Astrocyte of the hippocampus (primary cell): ENCODE data around the gene GARIN6.

Experiments
- DNase-seq: peaks from one replicate; pipeline ENCODE4 v3.0.0; 2011; ENCODE audit warnings: low read depth, low spot score

The GARIN6 gene

DNA sequence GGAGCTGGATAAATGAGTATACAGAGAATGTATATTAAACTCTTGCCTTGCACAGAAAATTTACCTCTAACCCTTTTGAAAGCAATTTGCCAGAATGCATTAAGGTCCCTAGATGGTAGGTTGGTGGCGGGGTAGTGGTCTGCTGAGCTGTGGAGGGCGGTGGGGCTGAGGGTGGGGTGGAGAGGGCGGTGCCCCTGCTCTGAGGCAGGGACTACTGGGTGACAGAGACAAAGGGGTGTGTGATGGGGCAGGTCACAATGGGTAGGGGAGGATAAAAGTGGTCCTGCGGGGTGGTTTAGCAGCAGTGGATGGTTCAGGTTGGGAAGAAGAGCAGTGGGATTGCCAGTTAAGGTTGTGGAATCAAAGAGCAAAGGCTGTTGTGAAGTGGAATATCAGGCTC is at the start of gene GARIN6:
GARIN6 (plus strand) TSS at position 301 of the 400 bp plus-strand sequence. CDS start 422 bp downstream, outside the sequence.
- DNase-seq: no peak

DNA sequence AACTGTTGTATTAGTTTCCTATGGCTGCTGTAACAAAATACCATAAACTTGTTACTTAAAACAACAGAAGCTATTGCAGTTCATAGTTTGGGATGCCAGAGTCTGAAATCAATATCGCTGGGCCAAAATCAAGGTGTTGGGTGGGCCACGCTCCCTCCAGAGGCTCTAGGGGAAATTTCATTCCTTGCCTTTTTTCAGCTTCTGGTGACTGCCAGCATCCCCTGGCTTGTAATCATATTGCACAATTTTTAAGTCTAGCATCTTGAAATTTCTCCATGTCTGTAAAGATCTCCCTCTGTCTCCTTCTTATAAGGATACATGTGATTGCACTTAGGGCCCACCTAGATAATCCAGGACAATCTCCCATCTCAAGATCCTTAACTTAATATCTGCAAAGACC is 48.8 kb upstream of the GARIN6 start:
- no peak for DNase-seq

DNA sequence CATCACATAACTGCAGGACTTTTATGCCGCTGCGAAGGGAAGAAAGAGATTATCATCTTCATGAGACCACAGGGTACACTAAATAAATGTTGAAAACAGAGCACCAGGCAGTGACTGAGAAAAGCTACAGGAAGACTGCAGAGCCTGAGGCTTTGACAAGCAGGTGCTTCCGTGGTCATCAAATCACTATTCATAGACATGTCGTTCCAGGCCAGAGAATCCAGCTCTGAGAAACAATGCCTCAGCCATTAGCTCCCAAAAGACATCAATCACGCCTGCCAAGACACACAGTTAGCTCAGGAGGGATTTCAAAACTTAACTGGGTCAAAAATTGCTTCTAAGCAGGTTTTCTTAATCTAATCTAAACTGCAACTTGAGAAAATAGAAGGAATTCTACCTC is 47.2 kb upstream of the GARIN6 start:
- peak; percentile 4 for DNase-seq

DNA sequence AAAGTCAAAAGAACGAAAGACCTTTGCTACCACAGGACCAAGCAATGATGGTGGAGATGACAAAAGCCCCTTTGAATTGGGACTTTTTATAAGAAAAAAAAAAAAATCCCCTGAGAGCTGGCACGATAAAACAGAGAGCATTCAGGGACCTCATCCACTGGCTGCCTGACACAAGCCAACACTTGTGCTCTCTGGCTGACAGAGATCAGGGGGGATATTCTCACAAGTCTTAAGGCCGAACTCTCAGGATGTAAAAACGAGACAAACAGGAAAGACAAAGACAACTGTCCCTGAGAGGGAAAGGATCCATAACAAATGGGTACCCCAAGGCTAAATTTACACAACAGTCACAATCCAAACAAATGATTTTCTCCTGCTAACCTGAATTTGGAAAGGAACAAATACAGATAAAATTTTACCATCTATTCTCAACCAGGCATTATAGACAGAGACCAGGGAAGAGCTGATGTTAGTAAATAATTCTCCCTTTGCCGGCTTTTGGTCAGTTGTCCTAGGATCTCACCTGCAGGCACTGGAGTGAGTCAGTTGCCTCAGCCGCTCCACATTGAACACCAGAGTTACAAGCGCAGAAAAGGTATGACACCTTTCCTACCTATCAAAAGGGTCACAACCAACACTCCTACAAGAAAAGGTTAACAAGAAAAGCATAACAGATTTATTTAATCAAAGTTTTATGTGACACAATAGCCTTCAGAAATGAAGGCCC is 37.9 kb upstream of the GARIN6 start:
- DNase-seq: no peak

DNA sequence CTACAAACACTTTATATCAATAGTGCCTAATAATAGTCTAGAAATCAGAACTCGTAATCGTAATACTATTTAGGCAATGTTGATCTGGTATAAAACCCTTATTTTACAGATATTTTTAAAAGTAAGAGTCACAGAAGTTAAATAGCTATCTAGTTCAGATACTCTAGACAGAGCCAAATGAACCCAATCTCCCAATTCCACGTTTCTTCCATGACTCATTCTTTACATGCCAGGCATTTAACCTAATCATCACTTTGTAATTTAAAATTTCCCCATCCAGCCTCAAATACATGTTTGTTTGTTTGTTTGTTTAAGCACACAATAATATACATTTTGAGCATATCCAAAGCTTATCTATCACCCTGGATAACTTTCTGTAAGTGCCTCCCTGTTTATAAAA is 36.4 kb upstream of the GARIN6 start:
- DNase-seq: peak; percentile 39

DNA sequence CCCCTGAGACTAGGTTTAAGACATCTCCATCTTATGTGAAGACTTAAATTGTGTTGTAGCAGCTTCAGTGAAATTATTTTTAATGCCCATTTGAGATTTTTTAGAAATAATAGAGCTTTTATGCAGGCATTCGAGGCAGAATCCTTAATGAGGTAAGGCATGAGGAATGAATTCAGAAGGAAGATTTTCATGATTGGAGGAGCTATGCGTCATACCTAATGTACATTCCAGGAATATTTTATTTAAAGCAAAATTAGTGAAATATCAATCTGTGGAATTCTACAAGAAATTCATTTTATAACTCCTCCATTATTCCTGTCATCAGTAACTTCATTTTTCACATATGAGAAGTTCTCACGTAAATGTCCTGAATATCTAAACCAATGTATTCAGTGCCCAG is 36.0 kb upstream of the GARIN6 start:
- peak; percentile 17 for DNase-seq

DNA sequence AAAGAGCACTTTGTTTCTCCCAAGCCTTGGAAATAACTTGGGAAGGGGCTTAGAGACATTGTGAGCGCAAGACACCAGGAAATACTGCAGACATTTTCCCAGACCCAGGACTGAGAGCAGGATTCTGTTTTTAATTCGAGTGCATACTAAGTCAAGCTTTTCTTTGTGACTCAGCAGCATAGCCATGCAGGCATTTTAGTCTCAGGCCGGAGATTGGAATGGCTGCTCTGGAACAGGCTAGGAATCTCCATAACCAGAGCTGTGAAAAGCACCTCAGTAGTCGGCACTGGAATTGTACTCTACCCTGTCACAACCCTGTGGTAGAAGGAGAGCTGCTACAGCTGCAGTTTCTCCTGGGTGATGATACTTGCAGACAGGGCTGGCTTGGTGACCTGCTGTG is 28.9 kb upstream of the GARIN6 start:
- DNase-seq: peak; percentile 43

DNA sequence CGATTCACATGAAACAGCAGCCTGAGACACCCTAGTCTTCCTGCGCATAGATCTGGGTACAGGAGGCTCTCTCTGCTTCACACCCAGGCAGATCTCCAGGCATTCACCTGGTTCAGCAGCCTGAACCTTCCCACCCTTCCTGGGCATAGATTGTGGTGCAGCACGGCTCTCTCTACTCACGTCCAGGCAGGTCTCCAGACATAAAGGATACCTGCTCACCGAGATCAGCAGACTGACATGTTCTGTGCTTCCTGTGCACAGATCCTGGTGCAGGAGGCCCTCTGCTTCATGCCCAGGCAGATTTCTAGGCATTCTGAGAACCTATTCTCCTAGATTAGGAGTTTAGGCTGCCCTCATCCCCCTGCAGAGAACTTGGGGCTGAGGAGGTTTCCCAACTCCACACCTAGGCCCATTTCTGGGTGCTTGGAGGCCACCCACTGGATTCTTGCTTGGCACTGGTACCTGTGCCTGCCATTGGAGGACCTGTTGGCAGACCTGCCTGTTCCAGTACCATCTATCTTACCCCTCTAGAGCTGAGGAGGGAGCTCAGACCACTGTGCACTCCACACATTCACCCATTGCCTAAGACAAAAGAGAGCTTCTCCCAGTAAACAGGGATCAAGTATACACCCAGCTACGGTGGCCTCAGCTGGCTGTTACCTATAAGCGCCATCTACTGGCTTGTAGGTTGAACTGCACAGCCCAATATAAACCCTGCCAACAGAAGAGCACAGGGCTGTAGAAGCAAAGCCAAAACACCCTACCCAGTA is 28.0 kb upstream of the GARIN6 start:
- DNase-seq: peak; percentile 46

DNA sequence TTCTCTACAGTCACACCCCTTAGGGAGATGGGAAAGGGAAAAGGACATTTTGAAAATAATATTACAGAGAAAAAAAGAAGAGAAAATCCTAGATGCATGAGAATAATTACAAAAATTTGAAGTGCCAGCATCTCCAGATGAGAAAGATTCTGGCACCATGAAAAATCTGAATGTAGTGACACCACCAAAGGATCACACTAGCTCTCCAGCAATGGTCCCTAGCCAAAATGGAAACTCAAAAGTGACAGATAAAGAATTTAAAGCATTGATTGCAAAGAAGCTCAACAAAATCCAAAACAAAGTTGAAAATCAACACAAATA is 27.4 kb upstream of the GARIN6 start:
- no peak for DNase-seq

DNA sequence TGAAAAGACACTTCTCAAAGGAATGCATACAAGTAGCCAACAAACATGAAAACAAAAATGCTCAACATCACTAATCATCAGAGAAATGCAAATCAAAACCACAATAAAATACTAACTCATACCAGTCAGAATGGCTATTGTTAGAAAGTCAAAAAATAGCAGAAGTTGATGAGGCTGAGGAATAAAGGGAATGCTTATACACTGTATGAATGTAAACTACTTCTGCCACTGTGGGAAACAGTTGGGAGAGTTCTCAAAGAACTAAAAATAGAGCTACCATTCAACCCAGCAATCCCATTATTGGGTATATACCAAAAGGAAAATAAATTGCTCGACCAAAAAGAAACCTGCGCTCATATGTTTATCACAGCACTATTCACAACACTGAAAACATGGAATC is 23.0 kb upstream of the GARIN6 start:
- peak; percentile 51 for DNase-seq

DNA sequence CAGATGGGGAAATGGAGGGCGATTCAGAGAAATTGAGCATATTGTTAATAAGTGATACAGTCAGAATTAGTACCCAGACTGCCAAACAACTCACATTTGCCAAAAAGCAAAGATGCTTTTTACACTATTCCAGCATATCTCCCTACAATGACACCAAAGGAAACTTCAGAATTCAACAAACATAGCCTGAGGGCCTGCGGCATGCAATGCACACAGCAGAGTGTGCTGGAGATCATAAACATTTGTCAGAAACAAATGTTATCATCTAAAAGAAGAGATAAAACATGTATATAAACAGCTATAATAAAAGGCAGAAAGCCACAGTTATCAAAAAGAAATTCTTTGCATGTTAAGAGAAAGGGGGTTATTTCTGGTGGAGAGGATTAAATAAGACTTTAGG is 20.1 kb upstream of the GARIN6 start:
- DNase-seq: no peak

DNA sequence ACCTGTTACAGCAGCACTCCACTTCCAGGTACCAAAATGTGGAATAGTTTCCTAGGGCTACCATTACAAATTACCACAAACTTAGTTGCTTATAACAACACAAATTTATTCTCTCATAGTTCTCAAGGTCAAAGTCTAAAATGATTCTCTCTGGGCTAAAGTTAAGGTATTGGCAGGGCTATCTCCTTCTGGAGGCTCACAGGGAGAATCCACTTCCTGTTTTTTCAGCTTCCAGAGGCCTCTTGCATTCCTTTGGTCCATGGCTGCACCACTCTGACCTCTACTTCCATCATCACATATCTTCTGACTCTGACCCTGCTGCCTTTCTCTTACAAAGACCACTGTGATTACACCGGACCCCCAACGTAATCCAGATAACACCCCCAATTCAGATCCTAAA is 2.9 kb upstream of the GARIN6 start:
- DNase-seq: no peak

DNA sequence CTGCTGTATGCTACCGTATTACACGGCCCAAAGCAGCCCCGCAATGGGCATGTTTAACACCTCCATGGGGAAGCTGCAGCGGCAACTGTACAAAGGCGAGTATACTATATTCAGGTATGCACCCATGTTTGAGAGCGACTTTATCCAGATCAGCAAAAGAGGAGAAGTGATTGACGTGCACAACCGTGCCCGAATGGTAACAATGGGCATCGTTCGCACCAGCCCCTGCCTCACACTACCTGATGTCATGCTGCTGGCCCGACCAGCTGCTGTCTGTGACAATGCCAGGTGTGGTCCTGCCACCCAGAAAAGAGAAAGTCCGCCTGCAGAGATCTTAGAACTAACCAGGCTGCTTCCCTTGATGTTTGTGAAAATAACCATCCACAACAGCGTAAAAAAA is 630 bp downstream of the GARIN6 start:
- no peak for DNase-seq

DNA sequence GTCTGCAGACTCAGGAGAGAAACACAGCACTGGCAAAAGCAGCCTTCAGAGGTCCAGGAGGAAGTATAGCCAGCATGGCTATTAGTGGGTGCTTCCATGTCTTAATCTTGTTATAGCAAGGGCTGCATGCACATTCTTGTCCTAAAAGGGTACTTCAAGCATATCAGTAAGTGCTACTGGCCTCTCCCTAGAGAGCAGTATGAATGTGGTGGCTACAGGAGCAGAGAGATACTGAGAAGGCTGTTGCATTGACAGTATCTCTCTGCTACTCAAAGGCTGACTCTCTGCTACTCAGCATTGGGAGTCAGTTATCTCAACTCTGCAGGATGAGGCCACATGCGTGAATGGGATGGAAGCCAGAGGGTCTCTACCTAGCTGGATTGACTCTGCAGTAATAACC is 2.0 kb downstream of the GARIN6 start:
- no peak for DNase-seq

DNA sequence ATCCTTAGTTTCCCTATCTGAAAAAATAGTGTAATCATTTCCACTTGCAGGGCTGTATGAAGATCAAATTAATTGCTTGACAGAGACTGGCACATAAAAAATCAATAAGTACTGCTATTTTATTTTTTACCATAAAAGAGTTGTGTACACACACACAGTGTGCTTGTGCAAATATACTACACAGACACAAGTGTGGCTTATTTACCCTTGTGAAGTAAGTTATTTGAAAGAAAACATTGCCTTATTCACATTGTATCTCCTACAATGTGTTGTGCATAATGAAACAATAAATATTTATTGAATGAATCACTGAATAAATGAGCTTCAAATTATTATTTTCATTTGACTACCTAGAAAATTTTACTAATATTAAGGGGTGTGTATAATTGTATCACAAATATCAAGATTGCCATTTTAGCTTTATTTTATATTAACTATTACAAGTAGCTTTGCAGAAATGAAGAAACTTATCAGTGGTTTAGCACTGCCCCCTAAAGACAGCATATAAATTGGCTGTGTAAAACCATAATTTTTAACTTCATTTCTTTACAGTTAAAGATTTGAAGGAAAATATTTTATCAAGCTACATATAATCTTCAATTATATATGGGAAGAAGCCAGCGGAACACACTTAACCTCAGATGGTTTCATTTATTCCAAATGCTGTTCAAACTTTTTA is 11.3 kb downstream of the GARIN6 start:
- DNase-seq: peak; percentile 44

DNA sequence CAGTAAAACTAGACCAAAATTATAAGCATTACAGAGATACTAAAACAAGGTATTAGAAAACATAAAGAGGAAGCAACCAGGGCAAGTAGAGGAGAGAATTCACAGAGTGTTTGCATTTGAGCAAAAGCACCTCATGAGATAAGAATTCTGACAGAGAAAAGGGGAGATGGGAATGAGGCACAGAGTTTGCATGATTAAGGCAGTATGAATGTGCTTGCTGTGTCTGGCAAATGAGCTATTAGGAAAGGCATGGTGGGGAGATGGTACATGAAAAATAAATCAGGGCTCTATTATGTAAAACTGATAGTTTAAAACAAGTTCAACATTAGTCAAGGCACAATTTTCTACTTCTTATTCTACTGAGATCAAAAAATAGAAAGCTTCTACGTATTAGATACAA is 23.1 kb downstream of the GARIN6 start:
- DNase-seq: peak; percentile 54

DNA sequence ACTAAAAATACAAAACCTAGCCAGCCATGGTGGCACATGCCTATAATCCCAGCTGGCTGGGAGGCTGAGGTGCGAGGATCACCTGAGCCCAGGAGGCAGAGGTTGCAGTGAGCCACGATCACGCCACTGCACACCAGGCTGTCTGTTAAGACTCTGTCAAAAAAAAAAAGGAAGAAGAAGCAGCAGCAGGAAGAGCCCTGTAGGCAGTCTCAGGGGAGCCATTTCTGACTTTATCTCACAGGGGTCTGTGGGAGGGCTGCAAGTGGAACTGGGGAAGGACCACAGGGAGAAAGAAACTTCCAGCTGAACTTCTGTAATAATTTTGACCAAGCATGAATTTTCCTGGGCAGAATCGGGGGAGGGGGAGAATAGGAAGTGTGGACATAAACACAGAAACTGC is 32.7 kb downstream of the GARIN6 start:
- no peak for DNase-seq

DNA sequence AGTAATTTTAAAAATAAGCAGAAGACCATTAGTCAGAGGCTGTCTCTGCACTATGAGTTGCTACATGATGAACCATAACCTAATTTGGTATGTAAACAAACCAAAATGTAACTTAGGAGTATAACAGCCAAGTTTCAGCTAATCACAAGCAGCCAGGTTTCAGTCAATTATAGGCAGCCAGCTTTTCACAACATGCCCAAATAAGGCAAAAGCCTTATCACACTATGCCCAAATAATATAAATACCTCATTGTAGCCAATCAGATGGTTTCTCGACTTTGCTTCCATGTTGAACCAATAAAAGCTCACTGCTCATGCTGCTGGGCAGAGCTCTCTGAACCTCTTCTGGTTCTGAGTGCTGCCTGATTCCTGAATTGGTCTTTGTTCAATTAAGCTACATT is 38.6 kb downstream of the GARIN6 start:
- no peak for DNase-seq

DNA sequence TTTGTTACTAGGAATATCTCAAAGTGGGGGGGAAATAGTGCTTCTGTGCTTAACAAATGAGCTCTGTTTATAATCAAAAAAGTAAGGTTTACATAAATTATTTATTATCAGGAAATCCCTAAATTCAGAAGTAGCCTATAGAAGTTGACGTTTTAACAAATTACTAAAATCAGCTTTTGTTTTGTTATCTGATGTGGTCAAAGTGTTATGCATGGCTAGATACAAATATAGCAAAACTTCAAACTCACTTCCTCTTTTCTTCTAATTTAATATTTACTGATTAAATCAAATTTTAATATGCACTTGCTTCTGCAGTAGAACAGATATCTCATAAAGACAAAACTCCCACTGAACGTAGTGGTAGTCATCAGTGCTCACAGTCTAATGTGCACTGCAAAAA is 47.5 kb downstream of the GARIN6 start:
- DNase-seq: no peak
